SK-N-SH (cell line): Measurements from ENCODE around the gene NEK8.

Source experiments
- EZH2phosphoT487 ChIP-seq: fragments of 200-600 bp; sonication (generic); IDR thresholded peaks from 2 replicates; pipeline ENCODE4 v1.6.1; 2017; ENCODE audit warnings: low read depth, mixed run types, mild to moderate bottlenecking, antibody characterized with exemption, moderate library complexity, borderline replicate concordance
- POLR2AphosphoS5 ChIP-seq: IDR thresholded peaks from 2 replicates; pipeline ENCODE4 v1.6.1; 2012; ENCODE audit warnings: low read depth, low read length
- TAF1 ChIP-seq: IDR thresholded peaks from 2 replicates; pipeline ENCODE4 v1.6.1; 2012; ENCODE audit warnings: low read depth, mild to moderate bottlenecking, low read length, moderate library complexity, borderline replicate concordance
- TCF12 ChIP-seq: IDR thresholded peaks from 2 replicates; pipeline ENCODE4 v1.4.0; 2012
- TF ChIP-seq, protein P1 (sequence below): IDR thresholded peaks from 2 replicates; pipeline ENCODE4 v1.4.0; 2012; ENCODE audit warnings: low read depth, borderline replicate concordance
- TF ChIP-seq, protein P2 (sequence below): fragments of 200-600 bp; sonication (generic); IDR thresholded peaks from 2 replicates; pipeline ENCODE4 v1.6.1; 2017; ENCODE audit warnings: antibody characterized with exemption, mild to moderate bottlenecking, moderate library complexity

DNA sequence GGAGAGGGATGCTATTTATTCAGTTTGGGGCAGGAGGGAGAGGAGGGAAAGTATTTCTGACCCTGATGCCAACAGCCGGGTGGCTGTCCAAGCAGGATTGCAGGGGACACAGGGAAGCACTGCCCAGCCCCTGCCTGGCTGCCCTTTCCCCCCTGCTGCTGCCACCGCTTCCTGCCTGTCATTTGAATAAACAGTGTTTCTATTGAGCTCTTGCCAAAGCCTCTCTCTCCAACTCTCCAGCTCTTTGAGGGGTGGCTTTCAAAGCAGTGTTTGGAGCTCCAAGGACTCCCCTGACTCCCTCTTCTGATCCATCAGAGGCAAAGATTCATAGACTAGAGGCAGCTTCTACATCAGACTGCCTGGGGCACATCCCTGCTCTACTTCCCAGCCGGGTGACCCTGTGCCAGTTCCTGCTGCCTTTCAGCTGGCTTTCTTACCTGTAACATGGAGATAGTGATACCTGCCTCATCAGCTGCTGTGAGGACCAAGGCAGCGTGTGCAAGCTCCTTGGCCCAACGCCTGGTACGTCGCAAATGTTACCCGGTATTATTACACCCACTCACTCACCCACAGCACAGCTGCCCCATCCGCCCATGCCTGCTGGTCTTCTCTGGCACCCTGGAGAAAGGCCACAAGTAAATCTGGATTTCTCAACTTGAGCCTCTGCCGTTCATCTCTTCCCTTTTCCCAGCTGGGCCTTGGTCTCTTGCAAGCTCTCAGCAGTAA is 26.4 kb upstream of the NEK8 start:
- TF ChIP-seq EZH2phosphoT487 (no peak), POLR2AphosphoS5 (no peak), TCF12 (no peak), TAF1 (no peak)
- TF ChIP-seq, protein P1, sequence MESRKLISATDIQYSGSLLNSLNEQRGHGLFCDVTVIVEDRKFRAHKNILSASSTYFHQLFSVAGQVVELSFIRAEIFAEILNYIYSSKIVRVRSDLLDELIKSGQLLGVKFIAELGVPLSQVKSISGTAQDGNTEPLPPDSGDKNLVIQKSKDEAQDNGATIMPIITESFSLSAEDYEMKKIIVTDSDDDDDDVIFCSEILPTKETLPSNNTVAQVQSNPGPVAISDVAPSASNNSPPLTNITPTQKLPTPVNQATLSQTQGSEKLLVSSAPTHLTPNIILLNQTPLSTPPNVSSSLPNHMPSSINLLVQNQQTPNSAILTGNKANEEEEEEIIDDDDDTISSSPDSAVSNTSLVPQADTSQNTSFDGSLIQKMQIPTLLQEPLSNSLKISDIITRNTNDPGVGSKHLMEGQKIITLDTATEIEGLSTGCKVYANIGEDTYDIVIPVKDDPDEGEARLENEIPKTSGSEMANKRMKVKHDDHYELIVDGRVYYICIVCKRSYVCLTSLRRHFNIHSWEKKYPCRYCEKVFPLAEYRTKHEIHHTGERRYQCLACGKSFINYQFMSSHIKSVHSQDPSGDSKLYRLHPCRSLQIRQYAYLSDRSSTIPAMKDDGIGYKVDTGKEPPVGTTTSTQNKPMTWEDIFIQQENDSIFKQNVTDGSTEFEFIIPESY, result no peak
- TF ChIP-seq, protein P2, sequence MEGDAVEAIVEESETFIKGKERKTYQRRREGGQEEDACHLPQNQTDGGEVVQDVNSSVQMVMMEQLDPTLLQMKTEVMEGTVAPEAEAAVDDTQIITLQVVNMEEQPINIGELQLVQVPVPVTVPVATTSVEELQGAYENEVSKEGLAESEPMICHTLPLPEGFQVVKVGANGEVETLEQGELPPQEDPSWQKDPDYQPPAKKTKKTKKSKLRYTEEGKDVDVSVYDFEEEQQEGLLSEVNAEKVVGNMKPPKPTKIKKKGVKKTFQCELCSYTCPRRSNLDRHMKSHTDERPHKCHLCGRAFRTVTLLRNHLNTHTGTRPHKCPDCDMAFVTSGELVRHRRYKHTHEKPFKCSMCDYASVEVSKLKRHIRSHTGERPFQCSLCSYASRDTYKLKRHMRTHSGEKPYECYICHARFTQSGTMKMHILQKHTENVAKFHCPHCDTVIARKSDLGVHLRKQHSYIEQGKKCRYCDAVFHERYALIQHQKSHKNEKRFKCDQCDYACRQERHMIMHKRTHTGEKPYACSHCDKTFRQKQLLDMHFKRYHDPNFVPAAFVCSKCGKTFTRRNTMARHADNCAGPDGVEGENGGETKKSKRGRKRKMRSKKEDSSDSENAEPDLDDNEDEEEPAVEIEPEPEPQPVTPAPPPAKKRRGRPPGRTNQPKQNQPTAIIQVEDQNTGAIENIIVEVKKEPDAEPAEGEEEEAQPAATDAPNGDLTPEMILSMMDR, result no peak
